Spleen (tissue), 11 donors: ENCODE measurements around the gene JAZF1. TPM values are rescaled to one million over a fixed set of nuclear protein-coding genes. Genes with fewer than 3 reads are reported as not detected.

Source experiments
- DNase-seq: peaks from one replicate; pipeline ENCODE4 v3.0.0-alpha.2; 2020
- H3K27ac ChIP-seq, 8 donors: fragments of 200-600 bp; sonication (generic) in 7 of 8; 1 replicate in 4 of 8; 2 replicates in 4 of 8; pipeline versions ENCODE4 v1.5.0 to v1.8.0; 2016 to 2021; ENCODE audit warnings: inconsistent platforms in 4 of 8, mild to moderate bottlenecking in 4 of 8, moderate library complexity in 1 of 8
- H3K27me3 ChIP-seq, 7 donors: fragments of 200-600 bp; sonication (generic) in 6 of 7; replicated peaks in 1 of 7; 1 replicate in 4 of 7; 2 replicates in 3 of 7; pipeline versions ENCODE4 v1.5.0 to v1.8.0; 2016 to 2021; ENCODE audit warnings: inconsistent platforms in 3 of 7, mild to moderate bottlenecking in 1 of 7
- H3K36me3 ChIP-seq, 6 donors: fragments of 200-600 bp; sonication (generic) in 5 of 6; 1 replicate in 4 of 6; 2 replicates in 2 of 6; pipeline versions ENCODE4 v1.5.0 to v1.8.0; 2016 to 2021; ENCODE audit warnings: inconsistent platforms in 2 of 6
- H3K4me1 ChIP-seq, 6 donors: fragments of 200-600 bp; sonication (generic) in 5 of 6; 1 replicate in 3 of 6; 2 replicates in 3 of 6; pipeline versions ENCODE4 v1.5.0 to v1.8.0; 2016 to 2021; ENCODE audit warnings: inconsistent platforms in 3 of 6
- H3K4me3 ChIP-seq, 8 donors: fragments of 200-600 bp; sonication (generic) in 7 of 8; 1 replicate in 4 of 8; 2 replicates in 4 of 8; pipeline versions ENCODE4 v1.5.0 to v1.8.0; 2016 to 2021; ENCODE audit warnings: inconsistent platforms in 4 of 8, mild to moderate bottlenecking in 4 of 8, moderate library complexity in 2 of 8
- H3K9me3 ChIP-seq, 8 donors: fragments of 200-600 bp; sonication (generic) in 7 of 8; 1 replicate in 4 of 8; 2 replicates in 4 of 8; pipeline versions ENCODE4 v1.5.0 to v1.8.0; 2016 to 2021; ENCODE audit warnings: inconsistent platforms in 4 of 8
- CTCF ChIP-seq, 11 experiments: fragments of 200-600 bp in 7 of 11; fragments of 450-650 bp in 4 of 11; sonication (generic) in 4 of 11; IDR thresholded peaks in 8 of 11; conservative IDR thresholded peaks in 3 of 11; 1 replicate in 7 of 11; 2 replicates in 4 of 11; pipeline versions ENCODE4 v1.4.0 to v1.8.0; 2016 to 2021; ENCODE audit warnings: antibody characterized with exemption in 11 of 11, inconsistent platforms in 4 of 11, mild to moderate bottlenecking in 1 of 11
- POLR2A ChIP-seq, 3 donors: fragments of 450-650 bp; IDR thresholded peaks; one replicate each; pipeline ENCODE4 v1.5.1; 2017; ENCODE audit warnings: antibody characterized with exemption in 3 of 3, mild to moderate bottlenecking in 1 of 3
- POLR2AphosphoS5 ChIP-seq, 3 donors: sonication (generic); formaldehyde crosslinking; IDR thresholded peaks; one replicate each; pipeline ENCODE4 v1.5.1; 2017; ENCODE audit warnings: antibody characterized with exemption in 3 of 3
- WGBS, 5 donors: extraction: QIAGEN DNeasy Blood & Tissue Kit in 3 of 5; methylation state at CpG; one replicate each; pipeline versions ENCODE4 v1.1.5 to v1.1.7; 2013 to 2018; 5-methylcytosine and 5-hydroxymethylcytosine counted together
- intact Hi-C: fragments of 100-400 bp; cut with DNase I; formaldehyde crosslinking; loops from one replicate; pipeline ENCODE4 v1.15.0; 2023; ENCODE audit warnings: low total_unique reads
- polyA plus RNA-seq, 3 donors: library from polyadenylated mRNA; stranded (reverse); fragments of 200-250 nt; gene quantifications; one replicate each; pipeline ENCODE4 v1.2.1, GENCODE V29; 2013
- total RNA-seq, 7 donors: library from RNA; depleted of rRNA in 3 of 7; stranded (reverse); fragments of >200 nt in 3 of 7; fragmentation: NEBNext Ultra II Directional in 4 of 7; extraction: Animal tissue kit (Norgen Biotek cat#: 25700) in 4 of 7; gene quantifications; one replicate each; pipeline versions ENCODE4 v1.1.0 to v1.2.1, GENCODE V29; 2016 to 2021
- donor health status: healthy with polysubstance abuse.
- donor health status: DM: no; HTN: no; CAD: no; lungs with moderate emphysema.
- donor health status: DM: no; HTN: no; CAD: no.
- donor health status: Bipolar disorder and iron deficiency.
- donor health status: healthy.
- donor health status: DM: no; HTN: no; CAD: no.
- donor health status: DM: yes; HTN: yes; CAD: no.

JAZF1 gene
- total and polyA plus RNA-seq, 10 donors, result 13.5 to 33.8 (median 24.7) TPM

DNA sequence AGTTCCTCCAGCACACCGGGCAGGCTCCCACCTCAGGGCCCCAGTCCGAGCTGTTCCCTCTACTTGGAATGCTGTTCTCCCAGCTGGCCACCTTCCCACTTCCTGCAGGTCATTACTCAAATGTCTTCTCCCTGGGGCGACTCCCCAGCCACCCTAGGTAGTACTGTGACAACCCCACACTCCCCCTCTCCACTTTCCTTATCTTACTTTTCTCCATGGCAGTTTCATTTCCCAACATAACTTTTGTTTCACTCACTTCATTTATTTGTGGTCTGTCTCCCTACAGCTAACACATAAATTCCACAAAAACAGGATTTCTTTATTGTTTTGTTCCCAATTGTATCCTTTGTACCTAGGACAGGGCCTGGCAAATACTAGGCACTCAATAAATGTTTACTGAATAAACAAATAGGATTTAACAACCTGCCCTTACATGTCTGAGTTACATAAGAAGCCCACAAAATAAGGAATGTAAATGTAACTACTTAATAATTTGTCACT is 76.5 kb downstream of the JAZF1 start:
- no peak for DNase-seq
- Histone ChIP-seq H3K27me3 (no peaks in the 10 kb centered on the region), H3K4me3 (no peak overlapping the region), H3K4me1 (peaks cover 0 to 12% (median 2%) of the 10 kb centered on the region in 6 donors), H3K36me3 (peaks cover 0 to 15% (median 0%) of the 10 kb centered on the region in 6 donors), H3K9me3 (no peaks in the 10 kb centered on the region), H3K27ac (no peak overlapping the region)
- intact Hi-C loops, result no loop called here
- WGBS, 5 donors, result 81 to 94% (median 88%) methylated on average over 3 of the region's 3 CpGs
- TF ChIP-seq POLR2AphosphoS5 (IDR thresholded peaks at IDR 0.05), result no peak
- no peak for TF ChIP-seq POLR2A (IDR thresholded peaks at IDR 0.05)
- no peak for TF ChIP-seq CTCF (IDR thresholded peaks at IDR 0.05 in 8 of 11, conservative IDR thresholded peaks at IDR 0.05 in 3 of 11)

GRCh38 chr7:28102797-28103196 is 77.8 kb downstream of the JAZF1 start:
- TF ChIP-seq POLR2A (IDR thresholded peaks at IDR 0.05) (no peak), CTCF (IDR thresholded peaks at IDR 0.05 in 8 of 11, conservative IDR thresholded peaks at IDR 0.05 in 3 of 11) (no peak), POLR2AphosphoS5 (IDR thresholded peaks at IDR 0.05) (no peak)
- H3K27ac ChIP-seq, result no peak overlapping the region
- WGBS, 5 donors, result 72 to 87% (median 79%) methylated on average over 6 of the region's 6 CpGs

DNA sequence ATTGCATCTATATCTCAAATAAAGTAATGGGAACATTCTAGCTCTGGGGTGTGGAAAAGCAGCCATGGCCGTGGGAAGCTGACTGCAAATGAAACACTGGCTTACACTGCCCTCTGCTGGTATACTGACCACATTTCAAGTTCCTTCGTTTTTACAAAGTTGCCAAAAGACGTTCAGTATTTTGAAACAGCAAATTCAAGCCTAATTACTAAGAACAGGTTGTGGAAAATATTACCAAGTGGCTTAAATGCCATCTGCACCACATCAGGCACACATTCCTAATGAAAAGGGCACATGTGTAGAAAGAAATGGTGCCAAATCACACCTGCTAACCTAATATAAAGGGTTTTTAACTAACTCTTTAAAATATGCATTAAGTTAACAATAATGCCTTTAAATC is 83.9 kb downstream of the JAZF1 start:
- intact Hi-C loops, result loop anchor here (10.0 kb wide), 1 partner anchor 902 kb away; no protein-coding TSS in a partner anchor
- 0 to 2% (median 1%) methylated on average over 3 of the region's 3 CpGs for WGBS, 5 donors
- peaks cover 0 to 33% (median 0%) of the 10 kb centered on the region in 6 donors for H3K36me3 ChIP-seq
- H3K27ac ChIP-seq, result no peak overlapping the region
- TF ChIP-seq POLR2A (IDR thresholded peaks at IDR 0.05) (no peak), POLR2AphosphoS5 (IDR thresholded peaks at IDR 0.05) (no peak), CTCF (IDR thresholded peaks at IDR 0.05 in 8 of 11, conservative IDR thresholded peaks at IDR 0.05 in 3 of 11) (peak; percentile 50 to 89 (median 80))
- no peak overlapping the region for H3K4me3 ChIP-seq
- DNase-seq, result no peak
- H3K4me1 ChIP-seq, result peaks cover 0 to 49% (median 16%) of the 10 kb centered on the region in 6 donors
- no peaks in the 10 kb centered on the region for H3K27me3 ChIP-seq
- no peaks in the 10 kb centered on the region for H3K9me3 ChIP-seq

More at GRCh38 chr7:28102797-28103196, 77.8 kb downstream of the JAZF1 start:
- Histone ChIP-seq H3K36me3 (peaks cover 0 to 15% (median 0%) of the 10 kb centered on the region in 6 donors), H3K4me1 (peaks cover 0 to 12% (median 2%) of the 10 kb centered on the region in 6 donors), H3K9me3 (no peaks in the 10 kb centered on the region), H3K4me3 (no peak overlapping the region), H3K27me3 (no peaks in the 10 kb centered on the region)
- DNase-seq, result no peak
- intact Hi-C loops, result no loop called here

- 55 to 86% (median 69%) methylated on average over 4 of the region's 4 CpGs for WGBS, 5 donors
- Histone ChIP-seq H3K27ac (no peak overlapping the region), H3K9me3 (no peaks in the 10 kb centered on the region), H3K4me3 (no peak overlapping the region), H3K4me1 (peaks cover 0 to 53% (median 16%) of the 10 kb centered on the region in 6 donors), H3K27me3 (no peaks in the 10 kb centered on the region), H3K36me3 (peaks cover 0 to 21% (median 0%) of the 10 kb centered on the region in 6 donors)
- no peak for TF ChIP-seq POLR2AphosphoS5 (IDR thresholded peaks at IDR 0.05)
- TF ChIP-seq POLR2A (IDR thresholded peaks at IDR 0.05), result no peak
- TF ChIP-seq CTCF (IDR thresholded peaks at IDR 0.05 in 8 of 11, conservative IDR thresholded peaks at IDR 0.05 in 3 of 11), result no peak
- DNase-seq, result no peak
- intact Hi-C loops, result loop anchor here (10.0 kb wide), 1 partner anchor 900 kb away; no protein-coding TSS in a partner anchor
Measured at GRCh38 chr7:28095231-28095630, 85.4 kb downstream of the JAZF1 start.
